ENCODE results near the gene YIPF4. TPM values are rescaled to one million over a fixed set of nuclear protein-coding genes. Genes with fewer than 3 reads are reported as not detected.
A peak's percentile ranks its signal among the peaks of the same experiment; 100 is the strongest.
"Not testable (repeated sequence)": the region's sequence is repeated elsewhere in the genome, so short reads cannot be mapped to it uniquely, and the experiment has no call there.

Gene YIPF4
- total RNA-seq, 1 experiment from 2014 or later: 23.0 TPM

DNA sequence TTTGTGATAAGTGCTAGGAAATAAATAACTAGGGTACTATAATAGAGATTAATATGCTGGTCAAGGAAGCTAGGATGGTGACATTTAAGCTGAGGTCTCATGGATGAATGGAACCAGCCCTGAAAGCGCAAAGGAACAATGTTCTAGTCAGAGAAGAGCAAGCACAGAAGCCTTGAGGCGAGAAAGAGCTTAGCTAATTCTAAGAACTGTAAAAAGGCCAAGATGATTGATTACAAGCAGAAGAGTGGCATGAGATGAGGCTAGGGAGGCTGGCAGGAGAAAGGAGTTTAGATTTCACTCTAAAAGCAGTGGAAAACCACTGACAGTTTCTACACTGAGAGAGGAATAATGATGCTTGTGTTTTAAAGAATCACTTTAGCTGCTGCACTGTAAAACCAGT lies 3.4 kb upstream of the YIPF4 start:
- no peak overlapping the region for H3K4me3 Mint-ChIP-seq
- TF ChIP-seq SOX15 (CRISPR knock-in tag; IDR thresholded peaks at IDR 0.05) (no peak), FOXP1 (CRISPR knock-in tag; IDR thresholded peaks at IDR 0.05; ENCODE audit: borderline replicate concordance) (no peak), ZNF138 (CRISPR knock-in tag; conservative IDR thresholded peaks at IDR 0.05) (no peak), HMGA2 (CRISPR knock-in tag; IDR thresholded peaks at IDR 0.05) (no peak), SP1 (CRISPR knock-in tag; conservative IDR thresholded peaks at IDR 0.05) (no peak), ZNF232 (CRISPR knock-in tag; IDR thresholded peaks at IDR 0.05) (no peak), ZBTB43 (CRISPR knock-in tag; IDR thresholded peaks at IDR 0.05) (no peak), ELF4 (CRISPR knock-in tag; IDR thresholded peaks at IDR 0.05; ENCODE audit: low read depth) (no peak), FOXK1 (CRISPR knock-in tag; IDR thresholded peaks at IDR 0.05) (no peak), ERG (CRISPR knock-in tag; IDR thresholded peaks at IDR 0.05) (no peak), ZBTB21 (CRISPR knock-in tag; IDR thresholded peaks at IDR 0.05; ENCODE audit: borderline replicate concordance) (no peak), ZNF317 (CRISPR knock-in tag; IDR thresholded peaks at IDR 0.05; ENCODE audit: borderline replicate concordance, low read depth) (no peak), NR2C2 (CRISPR knock-in tag; IDR thresholded peaks at IDR 0.05) (no peak)
- TF ChIP-seq, protein P1, sequence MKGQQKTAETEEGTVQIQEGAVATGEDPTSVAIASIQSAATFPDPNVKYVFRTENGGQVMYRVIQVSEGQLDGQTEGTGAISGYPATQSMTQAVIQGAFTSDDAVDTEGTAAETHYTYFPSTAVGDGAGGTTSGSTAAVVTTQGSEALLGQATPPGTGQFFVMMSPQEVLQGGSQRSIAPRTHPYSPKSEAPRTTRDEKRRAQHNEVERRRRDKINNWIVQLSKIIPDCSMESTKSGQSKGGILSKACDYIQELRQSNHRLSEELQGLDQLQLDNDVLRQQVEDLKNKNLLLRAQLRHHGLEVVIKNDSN (CRISPR knock-in tag; IDR thresholded peaks at IDR 0.05): no peak

GRCh38 chr2:32275790-32276189 lies 1.9 kb upstream of the YIPF4 start:
- H3K9me3 Mint-ChIP-seq; ATAC-seq; DNase-seq (ENCODE audit: low spot score); H3K4me1 Mint-ChIP-seq; H3K36me3 Mint-ChIP-seq; H3K4me3 Mint-ChIP-seq; POLR2A ChIA-PET; H3K27ac Mint-ChIP-seq; CTCF ChIA-PET: not testable (repeated sequence)
- peaks cover 29% of the 10 kb centered on the region for H3K27me3 Mint-ChIP-seq (ENCODE audit: low read depth)

More for the DNA sequence above, 3.4 kb upstream of the YIPF4 start:
- ATAC-seq (no peak), DNase-seq (ENCODE audit: low spot score) (no peak)
- Mint-ChIP-seq H3K27ac (no peak overlapping the region), H3K27me3 (ENCODE audit: low read depth) (peaks cover 29% of the 10 kb centered on the region), H3K4me1 (peaks cover 9% of the 10 kb centered on the region), H3K36me3 (no peaks in the 10 kb centered on the region), H3K9me3 (no peaks in the 10 kb centered on the region)
- ChIA-PET POLR2A (no interaction called here), CTCF (no interaction called here)

DNA sequence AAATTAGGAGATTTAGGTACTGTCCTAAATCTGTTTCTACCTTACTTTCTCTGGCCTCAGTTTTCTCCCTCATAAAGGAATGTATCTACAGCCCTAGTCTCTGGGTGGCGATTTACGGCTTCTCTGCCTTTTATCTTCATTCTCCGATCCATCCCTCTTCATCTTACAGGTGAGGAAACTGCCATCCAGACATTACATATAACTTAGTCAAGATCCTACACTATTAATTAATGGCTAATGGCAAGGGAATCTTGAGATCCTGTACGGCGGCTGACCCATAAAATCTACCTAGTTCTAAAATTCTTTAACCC lies 386 bp upstream of the YIPF4 start:
- Mint-ChIP-seq H3K27me3 (ENCODE audit: low read depth) (peaks cover 18% of the 10 kb centered on the region), H3K27ac (peak overlapping the region; percentile 94), H3K4me1 (peaks cover 9% of the 10 kb centered on the region), H3K9me3 (no peaks in the 10 kb centered on the region), H3K36me3 (peaks cover 4% of the 10 kb centered on the region), H3K4me3 (peak overlapping the region; percentile 84)
- ATAC-seq: no peak
- POLR2A ChIA-PET: interaction anchor here (0.5 kb wide), 1 partner anchor 80 kb away, joined by 4 read pairs; no protein-coding TSS in a partner anchor
- CTCF ChIA-PET: no interaction called here
- no peak for DNase-seq (ENCODE audit: low spot score)
- no peak for TF ChIP-seq SOX15 (CRISPR knock-in tag; IDR thresholded peaks at IDR 0.05)
- no peak for TF ChIP-seq ZNF671 (CRISPR knock-in tag; IDR thresholded peaks at IDR 0.05)
- TF ChIP-seq ATF2 (CRISPR knock-in tag; IDR thresholded peaks at IDR 0.05; ENCODE audit: borderline replicate concordance, low read depth): no peak
- TF ChIP-seq ZNF121 (CRISPR knock-in tag; IDR thresholded peaks at IDR 0.05): no peak
- no peak for TF ChIP-seq ZNF138 (CRISPR knock-in tag; conservative IDR thresholded peaks at IDR 0.05)
- no peak for TF ChIP-seq ETV6 (CRISPR knock-in tag; IDR thresholded peaks at IDR 0.05)
- TF ChIP-seq, protein P2, sequence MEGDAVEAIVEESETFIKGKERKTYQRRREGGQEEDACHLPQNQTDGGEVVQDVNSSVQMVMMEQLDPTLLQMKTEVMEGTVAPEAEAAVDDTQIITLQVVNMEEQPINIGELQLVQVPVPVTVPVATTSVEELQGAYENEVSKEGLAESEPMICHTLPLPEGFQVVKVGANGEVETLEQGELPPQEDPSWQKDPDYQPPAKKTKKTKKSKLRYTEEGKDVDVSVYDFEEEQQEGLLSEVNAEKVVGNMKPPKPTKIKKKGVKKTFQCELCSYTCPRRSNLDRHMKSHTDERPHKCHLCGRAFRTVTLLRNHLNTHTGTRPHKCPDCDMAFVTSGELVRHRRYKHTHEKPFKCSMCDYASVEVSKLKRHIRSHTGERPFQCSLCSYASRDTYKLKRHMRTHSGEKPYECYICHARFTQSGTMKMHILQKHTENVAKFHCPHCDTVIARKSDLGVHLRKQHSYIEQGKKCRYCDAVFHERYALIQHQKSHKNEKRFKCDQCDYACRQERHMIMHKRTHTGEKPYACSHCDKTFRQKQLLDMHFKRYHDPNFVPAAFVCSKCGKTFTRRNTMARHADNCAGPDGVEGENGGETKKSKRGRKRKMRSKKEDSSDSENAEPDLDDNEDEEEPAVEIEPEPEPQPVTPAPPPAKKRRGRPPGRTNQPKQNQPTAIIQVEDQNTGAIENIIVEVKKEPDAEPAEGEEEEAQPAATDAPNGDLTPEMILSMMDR (IDR thresholded peaks at IDR 0.05): no peak
- TF ChIP-seq PRRX2 (CRISPR knock-in tag; IDR thresholded peaks at IDR 0.05): no peak
- TF ChIP-seq RORB (CRISPR knock-in tag; IDR thresholded peaks at IDR 0.05): no peak
- TF ChIP-seq NR1H2 (CRISPR knock-in tag; IDR thresholded peaks at IDR 0.05): no peak
- no peak for TF ChIP-seq FOXP4 (CRISPR knock-in tag; IDR thresholded peaks at IDR 0.05)
- TF ChIP-seq, protein P3, sequence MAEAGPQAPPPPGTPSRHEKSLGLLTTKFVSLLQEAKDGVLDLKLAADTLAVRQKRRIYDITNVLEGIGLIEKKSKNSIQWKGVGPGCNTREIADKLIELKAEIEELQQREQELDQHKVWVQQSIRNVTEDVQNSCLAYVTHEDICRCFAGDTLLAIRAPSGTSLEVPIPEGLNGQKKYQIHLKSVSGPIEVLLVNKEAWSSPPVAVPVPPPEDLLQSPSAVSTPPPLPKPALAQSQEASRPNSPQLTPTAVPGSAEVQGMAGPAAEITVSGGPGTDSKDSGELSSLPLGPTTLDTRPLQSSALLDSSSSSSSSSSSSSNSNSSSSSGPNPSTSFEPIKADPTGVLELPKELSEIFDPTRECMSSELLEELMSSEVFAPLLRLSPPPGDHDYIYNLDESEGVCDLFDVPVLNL (CRISPR knock-in tag; IDR thresholded peaks at IDR 0.05; ENCODE audit: borderline replicate concordance, low read depth): no peak
